Lung (tissue), 12 donors: ENCODE measurements around the gene NGRN. TPM values are rescaled to one million over a fixed set of nuclear protein-coding genes. Genes with fewer than 3 reads are reported as not detected.

Experiments used
- ATAC-seq: fragments of 200-7000 bp; cut with Tn5 transposase; one replicate; pipeline ENCODE4 v1.9.1; 2020; ENCODE audit warnings: moderate number of reproducible peaks; ENCODE audit not compliant: insufficient read depth, low FRiP score
- DNase-seq, 3 donors: peaks; one replicate each; pipeline ENCODE4 v3.0.0-alpha.2; 2013 to 2017
- H3K27ac ChIP-seq, 2 donors: one replicate each; pipeline ENCODE4 v1.5.1; 2013; ENCODE audit warnings: mild to moderate bottlenecking in 2 of 2, moderate library complexity in 2 of 2, control low read depth in 1 of 2, inconsistent platforms in 1 of 2, low read depth in 1 of 2, low read length in 1 of 2
- H3K27me3 ChIP-seq, 3 donors: one replicate each; pipeline ENCODE4 v1.5.1; 2013; ENCODE audit warnings: low read length in 2 of 3; ENCODE audit not compliant: control insufficient read depth in 3 of 3, insufficient read depth in 3 of 3
- H3K36me3 ChIP-seq, 4 donors: one replicate each; pipeline ENCODE4 v1.5.1; 2013; ENCODE audit warnings: low read length in 4 of 4, mild to moderate bottlenecking in 1 of 4, moderate library complexity in 1 of 4; ENCODE audit not compliant: control insufficient read depth in 4 of 4, insufficient read depth in 4 of 4
- H3K4me1 ChIP-seq, 5 donors: one replicate each; pipeline ENCODE4 v1.5.1; 2013; ENCODE audit warnings: low read length in 5 of 5, mild to moderate bottlenecking in 2 of 5, moderate library complexity in 1 of 5; ENCODE audit not compliant: control insufficient read depth in 5 of 5, insufficient read depth in 5 of 5
- H3K4me3 ChIP-seq: one replicate; pipeline ENCODE4 v1.5.1; 2013; ENCODE audit warnings: mild to moderate bottlenecking, control low read depth, moderate library complexity
- H3K9ac ChIP-seq, 2 donors: one replicate each; pipeline ENCODE4 v1.5.1; 2013; ENCODE audit warnings: low read length in 2 of 2, control low read depth in 1 of 2; ENCODE audit not compliant: insufficient read depth in 1 of 2
- H3K9me3 ChIP-seq, 4 donors: one replicate each; pipeline ENCODE4 v1.5.1; 2013; ENCODE audit warnings: low read length in 3 of 4, mild to moderate bottlenecking in 1 of 4, moderate library complexity in 1 of 4; ENCODE audit not compliant: control insufficient read depth in 4 of 4, insufficient read depth in 3 of 4
- CTCF ChIP-seq: IDR thresholded peaks from 2 replicates; pipeline ENCODE4 v1.5.1; 2012; ENCODE audit warnings: mild to moderate bottlenecking; ENCODE audit errors: control extremely low read depth, extremely low read depth
- WGBS, 2 donors: extraction: QIAGEN DNeasy Blood & Tissue Kit; methylation state at CpG; one replicate each; pipeline ENCODE4 v1.1.7; 2013; 5-methylcytosine and 5-hydroxymethylcytosine counted together
- polyA plus RNA-seq, 2 donors: library from polyadenylated mRNA; stranded (reverse); fragments of 200-250 nt; gene quantifications; one replicate each; pipeline ENCODE4 v1.2.1, GENCODE V29; 2013
- total RNA-seq, 2 donors: library from RNA; depleted of rRNA in 1 of 2; stranded (reverse); fragments of >200 nt in 1 of 2; gene quantifications; one replicate each; pipeline ENCODE4 v1.2.1, GENCODE V29; 2014 to 2021
- donor health status: control.
- donor health status: control.
- donor health status: Bipolar disorder and iron deficiency.
- donor health status: healthy.
- donor health status: DM: yes; HTN: yes; CAD: no.

NGRN gene
- total and polyA plus RNA-seq, 4 donors = 55.2 to 89.2 (median 71.2) TPM

DNA sequence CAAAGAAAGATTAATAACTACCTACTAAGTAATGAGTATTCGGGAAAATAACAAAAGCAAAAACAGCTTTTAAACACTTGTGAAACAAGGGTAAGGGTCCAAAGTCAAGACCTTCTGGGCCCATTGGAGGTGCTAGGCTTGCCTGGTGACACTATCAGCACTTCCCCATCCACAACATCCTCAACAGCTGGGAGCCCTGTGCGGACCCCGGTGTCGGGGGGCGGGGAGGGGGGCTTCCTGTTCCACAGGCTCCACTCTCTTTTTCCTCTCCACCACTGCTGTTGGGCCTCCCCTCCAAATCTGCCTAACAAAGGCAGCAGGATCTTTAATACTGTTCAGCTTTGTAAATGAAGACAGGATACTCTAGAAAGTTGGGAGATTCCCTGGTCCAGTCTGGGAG is 21.6 kb downstream of the NGRN start:
- no peak for ATAC-seq
- Histone ChIP-seq H3K9me3 (peaks cover 0 to under 1% (median 0%) of the 10 kb centered on the region in 4 donors), H3K36me3 (no peaks in the 10 kb centered on the region), H3K4me3 (no peak overlapping the region), H3K4me1 (peaks cover 0 to 2% (median 0%) of the 10 kb centered on the region in 5 donors), H3K27me3 (no peaks in the 10 kb centered on the region), H3K27ac (no peak overlapping the region), H3K9ac (no peak overlapping the region)
- 27 to 31% methylated on average over 5 of the region's 5 CpGs for WGBS, 2 donors
- DNase-seq = peak in 1 of 3 donors; percentile 30
- no peak for TF ChIP-seq CTCF

- H3K9me3 ChIP-seq = peaks cover 0 to 2% (median 0%) of the 10 kb centered on the region in 4 donors
- ATAC-seq = no peak
- H3K27ac ChIP-seq = no peak overlapping the region
- no peak for DNase-seq
- no peak overlapping the region for H3K9ac ChIP-seq
- no peak for TF ChIP-seq CTCF
- peaks cover 0 to 2% (median 0%) of the 10 kb centered on the region in 5 donors for H3K4me1 ChIP-seq
- H3K27me3 ChIP-seq = no peaks in the 10 kb centered on the region
- H3K36me3 ChIP-seq = no peaks in the 10 kb centered on the region
- WGBS, 2 donors = 61 to 82% methylated on average over 6 of the region's 6 CpGs
- no peak overlapping the region for H3K4me3 ChIP-seq
These were observed 22.5 kb downstream of the NGRN start for GRCh38 chr15:90287946-90288345.

GRCh38 chr15:90291679-90292356 is 26.3 kb downstream of the NGRN start:
- no peak for ATAC-seq
- H3K4me1 ChIP-seq = peaks cover 0 to 8% (median 0%) of the 10 kb centered on the region in 5 donors
- no peak overlapping the region for H3K4me3 ChIP-seq
- no peak overlapping the region for H3K27ac ChIP-seq
- H3K9ac ChIP-seq = no peak overlapping the region
- TF ChIP-seq CTCF = no peak
- H3K36me3 ChIP-seq = no peaks in the 10 kb centered on the region
- WGBS, 2 donors = 79 to 86% methylated on average over 16 of the region's 16 CpGs
- H3K9me3 ChIP-seq = peaks cover 0 to 2% (median 0%) of the 10 kb centered on the region in 4 donors
- DNase-seq = no peak
- no peaks in the 10 kb centered on the region for H3K27me3 ChIP-seq
